Neuron (in vitro differentiated cells): ENCODE results near the gene B4GALT1.
"Not testable (repeated sequence)": the region's sequence is repeated elsewhere in the genome, so short reads cannot be mapped to it uniquely, and the experiment has no call there.

Source experiments
- H2AFZ ChIP-seq: one replicate; pipeline ENCODE4 v1.6.1; 2013; ENCODE audit warnings: low read depth, mild to moderate bottlenecking, inconsistent platforms, low read length, moderate library complexity
- H3K27me3 ChIP-seq: one replicate; pipeline ENCODE4 v1.6.1; 2013; ENCODE audit warnings: low read length; ENCODE audit not compliant: insufficient read depth
- H3K36me3 ChIP-seq: one replicate; pipeline ENCODE4 v1.6.1; 2013; ENCODE audit warnings: low read length; ENCODE audit not compliant: insufficient read depth
- H3K4me1 ChIP-seq: one replicate; pipeline ENCODE4 v1.6.1; 2013; ENCODE audit warnings: low read length; ENCODE audit not compliant: insufficient read depth
- H3K4me3 ChIP-seq: 2 replicates; pipeline ENCODE4 v1.5.1; 2013; ENCODE audit warnings: mild to moderate bottlenecking, low read length, moderate library complexity
- H3K9me3 ChIP-seq: one replicate; pipeline ENCODE4 v1.6.1; 2013; ENCODE audit warnings: low read length

Gene B4GALT1

DNA sequence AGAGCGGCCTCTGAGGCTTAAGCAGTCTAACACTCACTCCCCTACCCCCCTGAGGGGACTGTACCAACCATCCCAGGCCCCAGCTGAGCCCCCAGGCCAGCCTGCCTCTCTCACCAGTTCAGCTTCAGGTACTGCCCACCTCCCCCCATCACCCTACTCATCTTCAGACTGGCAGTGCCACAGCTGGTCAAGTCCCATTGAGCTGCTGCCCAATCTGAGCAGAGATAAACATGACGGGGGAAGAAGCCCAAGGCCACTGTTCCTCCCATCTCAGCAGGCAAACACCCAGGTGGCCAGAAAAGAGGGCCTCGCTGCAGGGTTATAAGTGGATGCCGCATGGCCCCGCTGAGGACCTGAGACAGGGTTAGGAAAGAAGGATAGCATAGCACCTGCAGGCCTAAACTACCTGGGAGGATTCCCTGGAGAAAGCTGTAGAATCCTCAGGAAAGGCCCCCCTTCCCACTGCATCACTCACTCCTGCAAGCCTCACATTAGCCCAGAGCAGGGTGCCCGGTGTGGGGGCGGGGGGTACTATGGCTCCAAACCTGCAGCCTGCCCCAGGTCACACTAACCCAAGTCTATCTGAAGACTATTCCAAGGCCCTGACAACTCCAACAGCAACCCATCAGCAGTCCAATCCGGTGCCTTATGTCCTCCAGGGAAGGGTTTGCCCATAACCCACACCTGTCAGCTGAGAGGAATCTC lies 3.6 kb downstream of the B4GALT1 start:
- Histone ChIP-seq H3K9me3 (no peaks in the 10 kb centered on the region), H3K4me3 (no peak overlapping the region), H3K4me1 (peaks cover 41% of the 10 kb centered on the region), H2AFZ (no peak overlapping the region), H3K36me3 (no peaks in the 10 kb centered on the region), H3K27me3 (peaks cover 6% of the 10 kb centered on the region)

DNA sequence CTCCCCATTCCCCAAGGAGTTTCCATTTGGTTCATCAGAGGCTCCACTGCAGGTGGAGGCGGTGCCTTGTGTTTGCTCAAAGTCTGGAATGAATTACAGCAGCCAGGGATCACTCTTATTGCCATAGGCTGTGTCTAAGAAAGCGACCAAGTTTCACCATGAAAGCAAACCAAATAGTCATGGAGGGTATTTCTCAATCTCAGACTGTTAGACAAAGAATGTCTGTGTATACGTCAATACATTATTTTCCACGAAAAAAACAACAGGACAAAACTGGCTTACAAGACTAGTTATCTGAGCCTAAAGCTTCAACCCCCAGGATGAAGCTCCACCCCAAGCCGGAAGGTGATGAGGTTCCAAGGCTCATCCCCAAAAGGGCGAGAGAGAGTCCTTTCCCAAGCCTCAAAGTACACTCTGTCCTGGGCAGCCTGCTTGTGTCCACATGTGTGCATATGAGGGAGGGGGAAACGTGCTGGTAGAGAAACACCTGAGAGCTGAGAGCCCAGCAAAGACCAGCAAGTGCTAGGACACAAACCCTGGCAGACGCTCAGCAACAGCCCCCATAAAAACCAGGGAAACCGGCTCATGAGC lies 4.3 kb downstream of the B4GALT1 start:
- Histone ChIP-seq H3K36me3 (no peaks in the 10 kb centered on the region), H3K4me1 (peaks cover 47% of the 10 kb centered on the region), H3K9me3 (no peaks in the 10 kb centered on the region), H2AFZ (no peak overlapping the region), H3K4me3 (no peak overlapping the region), H3K27me3 (no peaks in the 10 kb centered on the region)

DNA sequence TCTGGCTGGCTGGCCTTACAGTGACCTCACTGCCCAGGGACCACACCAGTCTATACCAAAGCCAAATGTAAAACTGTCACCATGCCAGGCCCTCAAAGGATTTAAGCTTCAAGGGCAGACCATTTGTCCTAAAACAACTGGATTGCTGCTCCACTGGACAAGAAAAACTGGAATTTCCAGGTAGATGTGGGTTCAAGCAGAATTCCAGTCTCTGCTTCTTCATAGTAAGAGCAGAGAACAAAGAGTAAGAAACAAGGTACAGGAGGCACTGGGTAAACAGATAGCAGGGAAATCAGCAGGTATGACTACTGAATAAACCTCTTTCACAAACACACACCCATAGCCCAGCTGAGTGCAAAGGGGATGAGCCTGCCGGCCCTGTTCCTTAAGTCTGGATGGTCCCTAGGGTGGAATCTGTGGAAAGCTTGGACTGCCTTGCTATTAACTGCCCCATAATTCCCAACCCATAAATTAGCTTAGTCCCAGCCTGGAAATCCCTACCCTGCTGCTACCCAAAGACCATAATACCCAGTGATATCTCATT lies 5.5 kb downstream of the B4GALT1 start:
- Histone ChIP-seq H3K4me1 (peaks cover 46% of the 10 kb centered on the region), H3K4me3 (no peak overlapping the region), H2AFZ (no peak overlapping the region), H3K36me3 (no peaks in the 10 kb centered on the region), H3K27me3 (no peaks in the 10 kb centered on the region), H3K9me3 (no peaks in the 10 kb centered on the region)

DNA sequence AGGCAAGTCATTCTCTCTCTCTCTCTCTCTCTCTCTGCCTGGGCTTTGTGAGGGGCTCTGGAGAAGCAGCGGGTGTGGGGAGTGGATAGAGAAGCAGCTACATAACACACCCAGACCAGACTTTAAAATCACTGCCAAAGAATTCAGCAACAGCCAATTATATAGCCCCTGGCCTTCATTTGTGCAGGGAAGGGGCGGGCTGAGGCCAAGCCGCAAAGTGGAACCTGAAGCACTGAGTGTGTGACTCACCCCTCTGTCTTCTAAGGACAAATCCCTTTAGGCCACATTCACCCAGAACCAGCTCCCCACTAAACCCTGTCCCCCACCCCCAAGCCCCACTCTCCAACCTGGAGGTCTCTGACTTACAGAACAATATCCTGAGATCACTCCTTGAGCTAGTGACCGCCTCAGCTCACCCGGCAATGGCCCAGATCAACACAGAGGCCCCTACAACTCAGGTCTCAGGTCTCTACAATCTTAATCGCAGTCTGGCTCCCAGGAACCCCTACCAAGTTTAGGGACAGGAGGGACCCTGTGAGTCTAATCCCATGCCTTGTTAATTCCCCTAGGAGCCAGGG lies 6.0 kb downstream of the B4GALT1 start:
- no peaks in the 10 kb centered on the region for H3K36me3 ChIP-seq
- no peak overlapping the region for H3K4me3 ChIP-seq
- no peak overlapping the region for H2AFZ ChIP-seq
- no peaks in the 10 kb centered on the region for H3K9me3 ChIP-seq
- H3K27me3 ChIP-seq: no peaks in the 10 kb centered on the region
- H3K4me1 ChIP-seq: peaks cover 43% of the 10 kb centered on the region

DNA sequence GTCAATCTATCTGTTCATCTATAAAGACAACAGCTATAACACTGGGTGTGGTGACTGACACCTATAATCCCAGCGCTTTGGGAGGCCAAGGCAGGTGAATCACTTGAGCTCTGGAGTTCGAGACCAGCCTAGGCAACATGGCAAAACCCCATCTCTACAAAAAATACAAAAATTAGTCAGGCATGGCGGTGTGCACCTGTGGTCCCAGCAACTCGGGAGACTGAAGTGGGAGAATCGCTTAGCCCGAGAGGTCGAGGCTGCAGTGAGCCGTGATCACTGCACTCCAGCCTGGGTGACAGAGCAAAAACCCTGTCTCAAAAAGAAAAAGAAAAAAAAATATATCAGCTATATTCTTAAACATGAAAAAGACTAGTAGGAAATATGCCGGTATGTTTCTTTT lies 6.7 kb downstream of the B4GALT1 start:
- not testable (repeated sequence) for H3K27me3 ChIP-seq, H3K9me3 ChIP-seq, H3K36me3 ChIP-seq, H3K4me3 ChIP-seq, H2AFZ ChIP-seq
- peaks cover 37% of the 10 kb centered on the region for H3K4me1 ChIP-seq

DNA sequence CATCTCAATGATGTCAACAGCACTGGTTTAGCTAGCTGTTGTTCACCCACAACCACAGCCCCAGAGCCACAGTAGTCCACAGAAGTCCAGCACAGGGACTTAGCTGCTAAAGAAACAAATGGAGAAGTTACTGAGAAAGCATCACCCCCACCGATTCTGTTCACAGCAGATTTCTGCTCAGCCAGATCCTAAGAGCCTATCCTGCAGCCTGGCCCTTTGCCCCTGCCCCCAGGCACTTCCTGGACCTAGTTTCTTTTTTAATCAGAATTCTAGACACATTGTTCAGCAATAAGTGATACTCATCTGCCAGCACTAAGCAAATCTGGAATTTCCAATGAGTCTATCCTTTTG lies 7.4 kb downstream of the B4GALT1 start:
- Histone ChIP-seq H2AFZ (no peak overlapping the region), H3K4me3 (no peak overlapping the region), H3K27me3 (no peaks in the 10 kb centered on the region), H3K9me3 (no peaks in the 10 kb centered on the region), H3K4me1 (peaks cover 35% of the 10 kb centered on the region), H3K36me3 (no peaks in the 10 kb centered on the region)

DNA sequence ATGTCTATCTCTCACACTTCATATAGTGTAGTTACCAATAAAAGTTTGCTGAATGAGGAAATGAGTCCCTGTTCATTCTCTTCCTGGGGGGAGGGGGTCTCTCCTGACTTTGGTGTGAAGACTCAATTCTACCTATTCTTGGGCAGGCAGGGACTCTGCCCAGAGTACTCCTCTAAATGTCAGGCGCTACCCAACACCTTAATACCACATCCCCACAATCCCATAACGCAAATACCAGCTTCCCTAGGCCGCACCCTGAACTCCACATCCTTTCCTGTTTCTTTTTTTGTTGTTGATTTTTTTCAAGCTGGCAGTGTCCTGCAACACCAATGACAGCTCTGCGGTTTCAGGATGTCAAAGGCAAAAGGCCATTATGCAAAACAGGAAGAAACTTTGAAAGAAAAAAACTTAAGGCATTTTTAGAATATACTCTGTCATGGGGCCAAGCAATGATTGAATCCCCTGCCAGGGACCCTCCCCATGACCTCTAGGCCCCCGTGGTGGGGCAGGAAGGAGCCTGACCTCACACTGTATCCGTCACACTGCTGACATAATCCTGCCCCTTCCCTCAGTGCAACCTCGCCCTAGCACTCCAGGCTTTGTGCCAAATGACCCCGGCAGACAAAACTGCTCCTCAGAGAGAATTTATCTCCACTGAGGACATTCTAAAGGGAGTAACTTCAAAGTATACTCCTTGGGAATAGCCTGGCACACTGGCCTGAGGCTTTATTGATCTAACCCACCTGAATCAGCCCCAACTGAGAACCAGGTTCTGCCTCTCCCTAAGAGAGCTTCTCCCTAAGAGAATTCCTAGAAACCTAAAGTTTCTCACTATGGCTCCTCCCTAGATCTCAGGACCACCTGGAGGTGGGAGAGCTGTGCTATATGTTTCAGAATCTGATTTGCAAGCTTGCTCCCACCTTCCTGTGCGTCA lies 8.0 kb downstream of the B4GALT1 start:
- H3K4me3 ChIP-seq: no peak overlapping the region
- no peaks in the 10 kb centered on the region for H3K27me3 ChIP-seq
- H3K9me3 ChIP-seq: no peaks in the 10 kb centered on the region
- H3K4me1 ChIP-seq: peaks cover 35% of the 10 kb centered on the region
- H2AFZ ChIP-seq: no peak overlapping the region
- no peaks in the 10 kb centered on the region for H3K36me3 ChIP-seq

DNA sequence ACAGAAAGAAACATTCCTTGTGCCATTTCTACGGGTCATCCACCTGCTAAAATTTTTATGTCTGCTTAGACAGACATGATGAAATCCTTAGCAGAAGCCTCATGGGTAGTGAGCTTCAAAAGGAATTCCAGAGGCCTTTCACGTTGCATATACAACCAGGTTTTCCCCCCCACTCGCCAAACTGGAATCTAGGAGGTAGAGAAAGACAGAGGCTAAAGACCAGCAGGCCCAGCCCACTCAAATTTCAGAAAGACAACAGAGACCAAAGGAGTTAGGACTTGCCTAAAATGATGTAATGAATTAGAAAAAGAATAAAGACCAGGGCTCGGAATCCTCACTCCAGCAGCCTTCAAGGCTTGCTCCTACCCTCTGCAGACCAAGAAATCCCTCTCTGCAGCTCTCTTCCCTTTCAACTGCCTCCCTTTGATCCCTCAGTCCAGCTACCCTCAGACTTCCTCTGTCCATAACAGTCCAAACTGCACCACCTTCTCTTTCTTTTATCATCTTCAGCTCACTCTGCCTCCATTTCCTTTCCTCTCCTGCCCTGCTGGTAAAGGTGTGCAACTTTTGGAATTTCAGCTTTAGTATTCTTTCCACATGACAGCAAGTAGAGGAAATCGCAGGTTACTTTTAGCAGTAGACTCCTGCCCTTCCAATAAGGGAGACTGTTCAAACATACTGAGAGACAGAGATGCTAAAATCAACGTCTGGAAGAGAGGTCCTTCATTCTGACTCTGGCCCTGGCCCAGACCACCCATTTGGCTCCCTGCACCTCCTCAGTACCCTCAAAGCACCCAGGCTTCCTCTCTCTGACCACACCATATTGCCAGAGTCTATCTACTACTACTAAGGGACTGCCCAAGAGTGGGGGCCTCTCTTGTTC lies 8.9 kb downstream of the B4GALT1 start:
- Histone ChIP-seq H3K4me3 (no peak overlapping the region), H3K27me3 (no peaks in the 10 kb centered on the region), H2AFZ (no peak overlapping the region), H3K9me3 (no peaks in the 10 kb centered on the region), H3K36me3 (no peaks in the 10 kb centered on the region), H3K4me1 (peaks cover 35% of the 10 kb centered on the region)

DNA sequence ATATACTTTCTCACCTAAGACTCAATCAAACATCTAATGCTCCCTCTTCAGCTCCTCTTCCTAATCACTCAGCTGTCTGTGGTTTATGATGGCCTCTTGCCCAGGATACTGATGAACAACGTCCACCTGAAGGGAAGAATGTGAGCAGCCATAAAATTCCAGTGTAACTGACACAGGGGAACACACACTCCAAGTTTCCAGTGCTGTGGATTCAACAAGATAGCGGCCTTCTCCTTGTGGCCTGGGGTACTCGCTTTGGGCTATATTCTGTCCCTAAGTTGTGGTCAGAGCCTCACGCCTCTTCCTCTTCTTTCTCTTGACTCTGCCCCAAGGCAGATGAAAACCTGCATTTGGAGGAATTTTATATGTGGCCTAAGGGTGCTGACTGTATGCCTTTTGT lies 11.7 kb downstream of the B4GALT1 start:
- no peak overlapping the region for H2AFZ ChIP-seq
- no peaks in the 10 kb centered on the region for H3K9me3 ChIP-seq
- no peak overlapping the region for H3K4me3 ChIP-seq
- no peaks in the 10 kb centered on the region for H3K36me3 ChIP-seq
- peaks cover 28% of the 10 kb centered on the region for H3K4me1 ChIP-seq
- H3K27me3 ChIP-seq: no peaks in the 10 kb centered on the region

DNA sequence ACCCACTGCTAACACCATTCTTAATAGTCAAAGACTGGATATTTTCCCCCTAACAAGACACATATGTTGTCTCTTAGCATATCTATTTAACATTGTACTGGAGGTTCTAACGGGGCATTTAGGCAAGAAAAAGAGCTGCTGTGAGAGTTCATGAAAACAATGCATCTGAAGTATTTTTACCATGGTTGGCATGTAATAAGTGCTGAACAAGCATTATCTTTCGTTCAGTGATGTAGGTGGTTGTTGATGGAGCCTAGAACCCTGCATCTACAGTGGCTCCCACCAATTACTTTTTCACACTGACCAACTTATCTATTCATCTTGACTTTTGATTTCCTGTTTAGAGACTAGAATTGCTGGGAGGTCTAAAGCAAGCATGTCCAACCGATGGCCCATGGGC lies 12.8 kb downstream of the B4GALT1 start:
- no peaks in the 10 kb centered on the region for H3K36me3 ChIP-seq
- H3K4me3 ChIP-seq: no peak overlapping the region
- H2AFZ ChIP-seq: no peak overlapping the region
- peaks cover 19% of the 10 kb centered on the region for H3K4me1 ChIP-seq
- H3K9me3 ChIP-seq: no peaks in the 10 kb centered on the region
- H3K27me3 ChIP-seq: no peaks in the 10 kb centered on the region

DNA sequence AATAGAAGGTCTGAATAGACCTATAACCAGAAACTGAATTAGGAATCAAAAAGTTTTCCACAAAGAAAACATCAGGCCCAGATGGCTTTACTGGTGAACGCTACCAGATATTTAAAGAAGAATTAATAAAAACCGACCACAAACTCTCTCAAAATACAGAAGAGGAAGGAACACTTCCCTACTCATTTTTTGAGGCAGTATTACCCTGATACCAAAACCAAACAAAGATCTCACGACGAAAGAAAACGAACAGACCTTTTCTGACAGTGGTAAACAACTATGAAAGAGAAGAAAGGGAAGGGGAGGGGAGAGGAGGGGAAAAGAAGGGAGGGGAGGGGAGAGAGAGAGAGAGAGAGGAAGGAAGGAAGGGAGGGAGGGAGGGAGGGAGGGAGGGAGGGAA lies 13.5 kb downstream of the B4GALT1 start:
- no peak overlapping the region for H2AFZ ChIP-seq
- H3K9me3 ChIP-seq: no peaks in the 10 kb centered on the region
- H3K27me3 ChIP-seq: no peaks in the 10 kb centered on the region
- no peaks in the 10 kb centered on the region for H3K36me3 ChIP-seq
- H3K4me3 ChIP-seq: no peak overlapping the region
- H3K4me1 ChIP-seq: peaks cover 12% of the 10 kb centered on the region

DNA sequence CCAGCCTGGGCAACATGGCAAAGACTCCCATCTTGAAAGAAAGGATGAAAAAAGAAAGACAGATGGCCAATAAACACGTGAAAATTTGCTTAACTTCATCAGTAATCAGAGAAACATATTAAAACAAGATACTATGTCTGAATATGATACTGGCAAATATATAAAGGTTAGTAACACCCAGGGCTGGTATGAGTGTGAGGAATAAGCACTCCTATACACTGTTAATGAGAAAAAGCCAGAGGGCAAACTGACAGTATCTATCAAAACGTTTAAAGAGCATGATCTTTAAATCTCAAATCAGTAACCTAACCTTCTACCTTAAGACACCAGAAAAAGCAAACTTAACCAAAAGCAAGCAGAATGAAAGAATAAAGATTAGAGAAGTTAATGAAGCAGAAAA lies 14.1 kb downstream of the B4GALT1 start:
- H3K27me3 ChIP-seq: no peaks in the 10 kb centered on the region
- peaks cover 5% of the 10 kb centered on the region for H3K4me1 ChIP-seq
- H3K4me3 ChIP-seq: no peak overlapping the region
- H2AFZ ChIP-seq: no peak overlapping the region
- H3K36me3 ChIP-seq: no peaks in the 10 kb centered on the region
- H3K9me3 ChIP-seq: no peaks in the 10 kb centered on the region
